Measurements from ENCODE around the gene L3MBTL4.

DNA sequence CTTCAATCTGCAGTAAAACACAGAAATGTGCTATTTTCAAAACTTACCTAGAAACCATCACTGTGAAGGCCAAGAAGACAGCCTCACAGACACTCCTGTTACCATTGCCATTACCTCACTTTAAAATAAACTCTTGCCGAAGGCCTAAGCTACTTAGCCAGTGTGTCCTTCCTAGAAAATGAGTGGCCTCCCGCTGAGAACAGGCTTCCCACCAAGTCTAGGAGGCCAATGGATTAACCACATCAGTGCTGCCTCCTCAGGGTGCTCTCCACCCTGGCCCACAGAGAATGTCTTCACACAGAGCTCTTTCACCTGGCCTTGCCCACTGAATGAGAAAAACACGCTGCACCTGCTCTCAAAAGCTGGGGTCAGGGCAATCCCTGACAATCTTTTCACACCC is 47.5 kb downstream of the L3MBTL4 start:
- TF ChIP-seq, protein P1, sequence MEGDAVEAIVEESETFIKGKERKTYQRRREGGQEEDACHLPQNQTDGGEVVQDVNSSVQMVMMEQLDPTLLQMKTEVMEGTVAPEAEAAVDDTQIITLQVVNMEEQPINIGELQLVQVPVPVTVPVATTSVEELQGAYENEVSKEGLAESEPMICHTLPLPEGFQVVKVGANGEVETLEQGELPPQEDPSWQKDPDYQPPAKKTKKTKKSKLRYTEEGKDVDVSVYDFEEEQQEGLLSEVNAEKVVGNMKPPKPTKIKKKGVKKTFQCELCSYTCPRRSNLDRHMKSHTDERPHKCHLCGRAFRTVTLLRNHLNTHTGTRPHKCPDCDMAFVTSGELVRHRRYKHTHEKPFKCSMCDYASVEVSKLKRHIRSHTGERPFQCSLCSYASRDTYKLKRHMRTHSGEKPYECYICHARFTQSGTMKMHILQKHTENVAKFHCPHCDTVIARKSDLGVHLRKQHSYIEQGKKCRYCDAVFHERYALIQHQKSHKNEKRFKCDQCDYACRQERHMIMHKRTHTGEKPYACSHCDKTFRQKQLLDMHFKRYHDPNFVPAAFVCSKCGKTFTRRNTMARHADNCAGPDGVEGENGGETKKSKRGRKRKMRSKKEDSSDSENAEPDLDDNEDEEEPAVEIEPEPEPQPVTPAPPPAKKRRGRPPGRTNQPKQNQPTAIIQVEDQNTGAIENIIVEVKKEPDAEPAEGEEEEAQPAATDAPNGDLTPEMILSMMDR (conservative IDR thresholded peaks at IDR 0.05; ENCODE audit: low read depth, low read length) = no peak
- no peak for TF ChIP-seq EZH2 (IDR thresholded peaks at IDR 0.05; ENCODE audit: borderline replicate concordance, low read depth, low read length, poor library complexity, severe bottlenecking)
